ENCODE data around the gene HIPK4. TPM values are rescaled to one million over a fixed set of nuclear protein-coding genes. Genes with fewer than 3 reads are reported as not detected.

The HIPK4 gene
- total RNA-seq, 1 experiment from 2014 or later, result not detected

DNA sequence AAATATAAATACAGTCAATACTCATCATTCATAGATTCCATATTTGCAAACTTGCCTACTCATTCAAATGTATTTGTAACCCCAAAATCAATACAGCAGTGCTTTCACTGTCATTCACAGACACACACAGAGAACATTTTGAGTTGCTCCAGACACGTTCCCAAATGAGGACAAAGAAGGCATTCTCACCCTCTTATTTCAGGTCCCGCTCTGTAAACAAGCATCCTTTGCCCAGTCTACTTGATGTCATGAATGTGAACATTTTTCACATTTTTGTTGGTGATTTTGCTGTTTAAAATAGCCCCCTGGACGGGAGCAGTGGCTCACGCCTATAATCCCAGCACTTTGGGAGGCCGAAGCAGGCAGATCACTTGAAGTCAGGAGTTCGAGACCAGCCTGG is 57.3 kb downstream of the HIPK4 start:
- Mint-ChIP-seq H3K4me3 (ENCODE audit: unreplicated experiment) (no peak overlapping the region), H3K36me3 (ENCODE audit: insufficient read depth, unreplicated experiment) (peaks cover 81% of the 10 kb centered on the region), H3K27me3 (ENCODE audit: insufficient read depth, unreplicated experiment) (no peaks in the 10 kb centered on the region), H3K27ac (ENCODE audit: unreplicated experiment) (no peak overlapping the region), H3K9me3 (ENCODE audit: unreplicated experiment) (no peaks in the 10 kb centered on the region), H3K4me1 (ENCODE audit: low read depth, unreplicated experiment) (no peaks in the 10 kb centered on the region)
- intact Hi-C loops (cut with micrococcal nuclease; ENCODE audit: unreplicated experiment), result no loop called here
- BruUV-seq (replicated peaks), result no TSS peak
- TF ChIP-seq CTCF (IDR thresholded peaks at IDR 0.05; ENCODE audit: insufficient read depth in 1 of 2, low read depth in 1 of 2, low read length in 1 of 2, severe bottlenecking in 1 of 2, unreplicated experiment in 1 of 2), result no peak
- Histone ChIP-seq H3K9me3 (no peaks in the 10 kb centered on the region), H3K4me1 (no peaks in the 10 kb centered on the region), H3K27me3 (replicated peaks; ENCODE audit: control insufficient read depth, insufficient read depth, low read length) (no peaks in the 10 kb centered on the region), H3K36me3 (ENCODE audit: control insufficient read depth, insufficient read depth, low read length) (peaks cover 2% of the 10 kb centered on the region), H3K4me3 (ENCODE audit: low read depth, low read length) (no peak overlapping the region)
- no peak for DNase-seq
- CTCF ChIA-PET, result no interaction called here
- POLR2A ChIA-PET, result no interaction called here

GRCh38 chr19:40331052-40331451 is 58.9 kb downstream of the HIPK4 start:
- no peaks in the 10 kb centered on the region for H3K9me3 Mint-ChIP-seq (ENCODE audit: unreplicated experiment)
- no peak for TF ChIP-seq CTCF (IDR thresholded peaks at IDR 0.05; ENCODE audit: insufficient read depth in 1 of 2, low read depth in 1 of 2, low read length in 1 of 2, severe bottlenecking in 1 of 2, unreplicated experiment in 1 of 2)
- no peaks in the 10 kb centered on the region for H3K4me1 ChIP-seq
- DNase-seq, result peak in 1 of 2 experiments; percentile 57
- no TSS peak for BruUV-seq (replicated peaks)
- CTCF ChIA-PET, result interaction anchor here (1.0 kb wide), 1 partner anchor 27 kb away, joined by 3 read pairs; no protein-coding TSS in a partner anchor
- peaks cover 2% of the 10 kb centered on the region for H3K36me3 ChIP-seq (ENCODE audit: control insufficient read depth, insufficient read depth, low read length)
- H3K4me3 Mint-ChIP-seq (ENCODE audit: unreplicated experiment), result no peak overlapping the region
- no peak overlapping the region for H3K4me3 ChIP-seq (ENCODE audit: low read depth, low read length)
- H3K4me1 Mint-ChIP-seq (ENCODE audit: low read depth, unreplicated experiment), result no peaks in the 10 kb centered on the region
- H3K36me3 Mint-ChIP-seq (ENCODE audit: insufficient read depth, unreplicated experiment), result peaks cover 89% of the 10 kb centered on the region
- H3K27me3 Mint-ChIP-seq (ENCODE audit: insufficient read depth, unreplicated experiment), result no peaks in the 10 kb centered on the region
- no peaks in the 10 kb centered on the region for H3K9me3 ChIP-seq
- intact Hi-C loops (cut with micrococcal nuclease; ENCODE audit: unreplicated experiment), result no loop called here
- no peaks in the 10 kb centered on the region for H3K27me3 ChIP-seq (replicated peaks; ENCODE audit: control insufficient read depth, insufficient read depth, low read length)
- no peak overlapping the region for H3K27ac Mint-ChIP-seq (ENCODE audit: unreplicated experiment)
- POLR2A ChIA-PET, result no interaction called here

Small RNA genes lying within 50 kb of the gene (microRNA-seq; reads per million reads assigned to microRNA genes)
- not detected for gene MIR6796

Other genes with a start within 250 kb of the HIPK4 start
- gene MAP3K10, start 198.8 kb downstream of the HIPK4 start, total RNA-seq (2022), result 10.7 and 11.8 TPM in 2 replicates
- not detected in 2 replicates for gene TTC9B, start 171.8 kb downstream of the HIPK4 start, total RNA-seq (2022)
- 4.1 and 5.3 TPM in 2 replicates for gene CCNP, start 163.5 kb downstream of the HIPK4 start, total RNA-seq (2022)
- gene AKT2, start 104.8 kb downstream of the HIPK4 start, total RNA-seq (2022), result 164 and 169 TPM in 2 replicates
- 25.8 and 28.3 TPM in 2 replicates for gene C19orf47, start 41.8 kb downstream of the HIPK4 start, total RNA-seq (2022)
- gene PLD3, start 41.5 kb downstream of the HIPK4 start, total RNA-seq (2022), result 100 and 114 TPM in 2 replicates
- 2.5 TPM in 2 replicates for gene PRX, start 23.2 kb upstream of the HIPK4 start, total RNA-seq (2022)
- gene SERTAD1, start 35.8 kb upstream of the HIPK4 start, total RNA-seq (2022), result 7.7 and 8.6 TPM in 2 replicates
- gene SERTAD3, start 54.2 kb upstream of the HIPK4 start, total RNA-seq (2022), result 45.2 and 52.2 TPM in 2 replicates
- 75.2 and 101 TPM in 2 replicates for gene BLVRB, start 75.6 kb upstream of the HIPK4 start, total RNA-seq (2022)
- gene SPTBN4, start 76.8 kb upstream of the HIPK4 start, total RNA-seq (2022), result 0.82 and 0.97 TPM in 2 replicates
- gene SHKBP1, start 186.7 kb upstream of the HIPK4 start, total RNA-seq (2022), result 81.6 and 82.6 TPM in 2 replicates
- gene LTBP4, start 211.2 kb upstream of the HIPK4 start, total RNA-seq (2022), result 25.5 and 30.8 TPM in 2 replicates